WI38 (cell line): ENCODE measurements around the gene BAD.

ENCODE experiments used
- H3K4me3 ChIP-seq: 2 replicates; pipeline ENCODE4 v1.5.1; 2011; ENCODE audit warnings: low read depth, mild to moderate bottlenecking, control low read depth, low read length
- TF ChIP-seq, protein P1 (sequence below): IDR thresholded peaks from 2 replicates; pipeline ENCODE4 v1.5.1; 2012; ENCODE audit warnings: low read depth, mild to moderate bottlenecking, control low read depth, low read length

Gene BAD

GRCh38 chr11:64284048-64284961 lies at the start of gene BAD:
BAD (minus strand) TSS chr11:64284665; CDS start chr11:64284368, 297 bp downstream.
- TF ChIP-seq, protein P1, sequence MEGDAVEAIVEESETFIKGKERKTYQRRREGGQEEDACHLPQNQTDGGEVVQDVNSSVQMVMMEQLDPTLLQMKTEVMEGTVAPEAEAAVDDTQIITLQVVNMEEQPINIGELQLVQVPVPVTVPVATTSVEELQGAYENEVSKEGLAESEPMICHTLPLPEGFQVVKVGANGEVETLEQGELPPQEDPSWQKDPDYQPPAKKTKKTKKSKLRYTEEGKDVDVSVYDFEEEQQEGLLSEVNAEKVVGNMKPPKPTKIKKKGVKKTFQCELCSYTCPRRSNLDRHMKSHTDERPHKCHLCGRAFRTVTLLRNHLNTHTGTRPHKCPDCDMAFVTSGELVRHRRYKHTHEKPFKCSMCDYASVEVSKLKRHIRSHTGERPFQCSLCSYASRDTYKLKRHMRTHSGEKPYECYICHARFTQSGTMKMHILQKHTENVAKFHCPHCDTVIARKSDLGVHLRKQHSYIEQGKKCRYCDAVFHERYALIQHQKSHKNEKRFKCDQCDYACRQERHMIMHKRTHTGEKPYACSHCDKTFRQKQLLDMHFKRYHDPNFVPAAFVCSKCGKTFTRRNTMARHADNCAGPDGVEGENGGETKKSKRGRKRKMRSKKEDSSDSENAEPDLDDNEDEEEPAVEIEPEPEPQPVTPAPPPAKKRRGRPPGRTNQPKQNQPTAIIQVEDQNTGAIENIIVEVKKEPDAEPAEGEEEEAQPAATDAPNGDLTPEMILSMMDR = no peak
- peak within 1 kb of the TSS; percentile 78 for H3K4me3 ChIP-seq

DNA sequence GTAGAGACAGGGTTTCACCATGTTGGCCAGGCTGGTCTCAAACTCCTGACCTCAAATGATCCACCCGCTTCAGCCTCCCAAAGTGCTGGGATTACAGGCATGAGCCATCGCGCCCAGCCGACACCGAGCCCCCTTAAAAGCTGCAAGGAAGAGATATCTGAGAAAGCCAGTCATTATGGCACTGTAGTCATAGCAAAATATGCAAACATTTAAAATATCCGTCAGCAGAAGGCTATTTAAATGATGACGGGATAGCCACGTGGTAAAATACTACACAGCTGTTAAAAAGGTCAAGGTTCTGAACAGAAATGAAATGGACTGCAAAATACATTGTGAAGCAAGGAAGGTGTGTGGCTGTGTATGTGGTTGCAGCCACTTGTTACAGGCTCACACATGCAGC lies 49.1 kb upstream of the BAD start:
- TF ChIP-seq, protein P1 = no peak
- no peak overlapping the region for H3K4me3 ChIP-seq

GRCh38 chr11:64331569-64332371 lies 47.3 kb upstream of the BAD start:
- no peak overlapping the region for H3K4me3 ChIP-seq
- TF ChIP-seq, protein P1 = peak; percentile 77

DNA sequence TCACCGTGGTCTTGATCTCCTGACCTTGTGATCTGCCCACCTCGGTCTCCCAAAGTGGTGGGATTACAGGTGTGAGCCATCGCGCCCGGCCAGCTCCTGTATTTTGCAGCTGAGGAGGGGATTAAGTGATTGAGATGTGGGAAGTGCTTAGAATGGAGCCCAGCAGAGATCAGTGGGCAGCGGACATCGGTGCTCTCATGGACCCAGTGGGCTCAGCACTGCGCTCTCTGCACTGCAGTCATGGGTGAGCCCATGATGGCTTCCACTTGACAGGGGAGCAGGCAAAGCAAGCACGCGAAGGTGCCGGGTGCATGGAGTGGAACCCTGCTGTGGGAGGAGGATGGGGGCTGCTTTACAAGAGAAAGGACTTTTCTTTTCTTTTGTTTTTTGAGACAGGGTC lies 46.4 kb upstream of the BAD start:
- H3K4me3 ChIP-seq = no peak overlapping the region
- TF ChIP-seq, protein P1 = no peak

- no peak overlapping the region for H3K4me3 ChIP-seq
- TF ChIP-seq, protein P1 = no peak
Observed at GRCh38 chr11:64327993-64328392, 43.5 kb upstream of the BAD start.

GRCh38 chr11:64327375-64327774 lies 42.9 kb upstream of the BAD start:
- H3K4me3 ChIP-seq = no peak overlapping the region
- TF ChIP-seq, protein P1 = no peak
